ENCODE results near the gene CRYGD. TPM values are rescaled to one million over a fixed set of nuclear protein-coding genes. Genes with fewer than 3 reads are reported as not detected.
"Not testable (repeated sequence)": the region's sequence is repeated elsewhere in the genome, so short reads cannot be mapped to it uniquely, and the experiment has no call there.

CRYGD gene
- total RNA-seq, 2 experiments from 2014 or later: not detected

DNA sequence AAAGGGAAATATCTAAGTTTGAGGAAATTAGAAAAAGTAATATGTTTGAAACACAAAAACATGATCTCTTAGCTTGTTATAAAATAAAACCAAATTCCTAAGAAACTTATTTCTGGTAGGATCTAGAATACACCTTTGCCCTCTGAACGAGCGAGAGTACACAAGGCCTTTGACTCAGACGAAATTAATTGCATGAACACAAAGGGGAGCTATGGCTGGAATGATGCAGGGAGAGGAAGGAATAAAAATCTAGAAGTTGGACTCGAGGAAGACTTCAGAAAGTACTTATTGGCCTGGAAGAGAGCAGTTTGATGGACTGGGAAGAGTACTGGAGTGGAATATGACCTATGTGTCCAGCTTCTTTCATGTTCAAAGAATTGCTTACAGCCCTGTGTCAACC lies 927 bp upstream of the CRYGD start:
- DNase-seq: no peak
- Mint-ChIP-seq H3K27ac (no peak overlapping the region), H3K36me3 (ENCODE audit: low read depth) (no peaks in the 10 kb centered on the region), H3K4me1 (ENCODE audit: low read depth) (peaks cover 6% of the 10 kb centered on the region), H3K27me3 (ENCODE audit: low read depth) (peaks cover 29% of the 10 kb centered on the region), H3K4me3 (no peak overlapping the region), H3K9me3 (no peaks in the 10 kb centered on the region)
- intact Hi-C loops (cut with micrococcal nuclease): no loop called here
- CTCF ChIA-PET: interaction anchor here (1.2 kb wide), 1 partner anchor 23 kb away, joined by 3 read pairs; no protein-coding TSS in a partner anchor

DNA sequence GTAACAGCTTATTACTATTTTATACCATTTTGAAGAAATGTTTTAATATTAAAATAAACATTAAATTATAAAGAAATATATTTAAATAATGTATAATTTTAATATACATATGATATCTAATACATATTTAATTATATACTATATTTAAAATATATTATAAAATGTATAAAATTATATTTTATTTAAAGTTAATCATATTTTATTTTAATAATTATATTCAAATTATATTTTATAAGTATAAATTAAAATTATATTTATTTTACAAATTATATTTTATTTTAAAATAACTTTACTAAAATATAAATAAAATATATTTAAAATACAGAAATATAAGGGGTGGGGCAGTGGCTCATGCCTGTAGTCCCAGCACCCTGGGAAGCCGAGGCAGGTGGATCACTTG lies 2.1 kb downstream of the CRYGD start:
- Mint-ChIP-seq H3K4me1 (ENCODE audit: low read depth) (peaks cover 6% of the 10 kb centered on the region), H3K27ac (no peak overlapping the region), H3K9me3 (no peaks in the 10 kb centered on the region), H3K4me3 (no peak overlapping the region), H3K36me3 (ENCODE audit: low read depth) (no peaks in the 10 kb centered on the region), H3K27me3 (ENCODE audit: low read depth) (peaks cover 23% of the 10 kb centered on the region)
- DNase-seq: no peak
- CTCF ChIA-PET: interaction anchor here (0.9 kb wide), 1 partner anchor 53 kb away, joined by 4 read pairs; no protein-coding TSS in a partner anchor
- intact Hi-C loops (cut with micrococcal nuclease): no loop called here

DNA sequence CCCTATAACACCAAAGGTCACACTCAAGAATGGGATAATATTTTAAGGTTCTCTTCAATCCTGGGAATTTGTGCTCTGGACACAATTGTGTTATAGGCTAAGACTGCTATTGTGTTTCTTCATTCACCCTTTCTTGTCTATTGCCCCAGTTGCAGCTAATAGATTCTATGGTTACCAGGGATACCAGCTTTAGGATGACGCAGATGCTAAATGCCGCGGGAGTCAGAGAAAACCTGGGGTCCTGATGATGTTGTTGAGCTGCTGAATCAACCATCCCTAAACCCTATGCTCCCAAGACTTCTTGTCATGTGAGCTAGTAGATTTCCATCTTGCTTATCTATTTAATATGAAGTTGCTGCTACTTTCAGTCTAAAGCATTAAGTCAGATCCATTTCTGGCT lies 5.4 kb downstream of the CRYGD start:
- no peaks in the 10 kb centered on the region for H3K36me3 Mint-ChIP-seq (ENCODE audit: low read depth)
- H3K4me3 Mint-ChIP-seq: no peak overlapping the region
- H3K9me3 Mint-ChIP-seq: no peaks in the 10 kb centered on the region
- CTCF ChIA-PET: interaction anchor here (0.6 kb wide), 1 partner anchor 346 kb away, joined by 5 read pairs; no protein-coding TSS in a partner anchor
- no peak for DNase-seq
- H3K27ac Mint-ChIP-seq: no peak overlapping the region
- peaks cover 2% of the 10 kb centered on the region for H3K4me1 Mint-ChIP-seq (ENCODE audit: low read depth)
- H3K27me3 Mint-ChIP-seq (ENCODE audit: low read depth): peaks cover 9% of the 10 kb centered on the region
- intact Hi-C loops (cut with micrococcal nuclease): no loop called here

DNA sequence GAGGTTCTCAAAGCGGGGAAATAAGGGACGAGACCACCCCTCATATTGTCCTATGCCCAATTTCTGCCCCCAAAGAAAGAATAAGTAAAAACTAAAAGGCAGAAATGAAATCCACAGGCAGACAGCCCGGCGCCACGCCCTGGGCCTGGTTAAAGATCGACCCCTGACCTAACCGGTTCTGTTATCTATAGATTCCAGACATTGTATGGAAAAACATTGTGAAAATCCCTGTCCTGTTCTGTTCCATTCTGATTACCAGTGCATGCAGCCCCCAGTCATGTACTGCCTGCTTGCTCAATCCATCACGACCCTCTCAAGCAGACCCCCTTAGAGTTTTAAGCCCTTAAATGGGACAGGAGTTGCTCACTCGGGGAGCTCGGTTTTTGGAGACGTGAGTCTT lies 6.9 kb downstream of the CRYGD start:
- DNase-seq; H3K4me1 Mint-ChIP-seq (ENCODE audit: low read depth); H3K27me3 Mint-ChIP-seq (ENCODE audit: low read depth); H3K27ac Mint-ChIP-seq; intact Hi-C loops (cut with micrococcal nuclease); H3K36me3 Mint-ChIP-seq (ENCODE audit: low read depth); H3K9me3 Mint-ChIP-seq; H3K4me3 Mint-ChIP-seq: not testable (repeated sequence)
- CTCF ChIA-PET: interaction anchor here (0.6 kb wide), 1 partner anchor 17 kb away, joined by 3 read pairs; no protein-coding TSS in a partner anchor

DNA sequence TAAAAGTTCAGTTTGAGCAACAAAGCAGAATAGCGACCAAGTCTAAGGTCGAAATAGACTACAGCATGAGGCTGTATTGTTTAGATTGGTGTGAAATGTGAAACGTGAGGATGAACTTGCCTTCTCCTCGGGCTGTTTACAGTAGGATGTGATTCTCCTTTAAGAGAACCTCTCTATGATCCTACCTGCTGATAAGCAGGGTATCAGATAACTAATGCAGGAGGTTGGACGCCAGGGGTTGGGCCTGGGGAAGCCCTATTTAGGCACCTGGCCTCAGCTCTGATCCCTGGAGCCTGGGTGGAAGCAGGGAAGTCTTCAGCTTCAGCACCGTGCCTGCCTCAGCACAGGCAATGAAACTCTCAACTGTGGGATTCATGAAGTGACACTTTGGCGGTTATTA lies 11.4 kb downstream of the CRYGD start:
- no peaks in the 10 kb centered on the region for H3K4me1 Mint-ChIP-seq (ENCODE audit: low read depth)
- intact Hi-C loops (cut with micrococcal nuclease): no loop called here
- H3K27ac Mint-ChIP-seq: no peak overlapping the region
- H3K9me3 Mint-ChIP-seq: no peaks in the 10 kb centered on the region
- CTCF ChIA-PET: no interaction called here
- no peaks in the 10 kb centered on the region for H3K36me3 Mint-ChIP-seq (ENCODE audit: low read depth)
- peaks cover 1% of the 10 kb centered on the region for H3K27me3 Mint-ChIP-seq (ENCODE audit: low read depth)
- DNase-seq: no peak
- H3K4me3 Mint-ChIP-seq: no peak overlapping the region

DNA sequence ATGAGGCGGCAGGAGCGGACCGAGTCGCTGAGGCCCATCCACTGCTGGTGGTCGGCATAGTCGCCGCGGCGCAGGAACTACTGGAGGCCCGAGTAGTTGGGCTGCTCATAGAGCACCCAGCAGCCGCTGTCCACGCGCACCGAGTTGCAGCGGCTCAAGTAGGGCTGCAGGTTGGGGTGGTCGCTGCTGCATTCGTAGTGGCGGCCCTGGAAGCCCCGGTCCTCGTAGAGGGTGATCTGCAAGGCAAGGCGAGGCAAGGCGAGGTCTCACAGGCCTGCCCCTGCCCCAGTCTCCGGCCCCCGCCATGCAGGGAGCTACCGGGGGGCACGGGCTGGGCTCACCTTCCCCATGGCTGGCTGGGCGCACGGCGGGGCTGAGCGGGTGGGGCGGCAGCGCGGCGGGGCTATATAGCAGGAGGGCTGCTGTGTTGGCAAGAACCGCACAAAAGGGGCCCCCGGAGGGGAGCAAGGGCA lies 12.0 kb downstream of the CRYGD start:
- DNase-seq; H3K4me1 Mint-ChIP-seq (ENCODE audit: low read depth); H3K4me3 Mint-ChIP-seq; H3K36me3 Mint-ChIP-seq (ENCODE audit: low read depth); CTCF ChIA-PET; H3K9me3 Mint-ChIP-seq; H3K27ac Mint-ChIP-seq; H3K27me3 Mint-ChIP-seq (ENCODE audit: low read depth); intact Hi-C loops (cut with micrococcal nuclease): not testable (repeated sequence)

DNA sequence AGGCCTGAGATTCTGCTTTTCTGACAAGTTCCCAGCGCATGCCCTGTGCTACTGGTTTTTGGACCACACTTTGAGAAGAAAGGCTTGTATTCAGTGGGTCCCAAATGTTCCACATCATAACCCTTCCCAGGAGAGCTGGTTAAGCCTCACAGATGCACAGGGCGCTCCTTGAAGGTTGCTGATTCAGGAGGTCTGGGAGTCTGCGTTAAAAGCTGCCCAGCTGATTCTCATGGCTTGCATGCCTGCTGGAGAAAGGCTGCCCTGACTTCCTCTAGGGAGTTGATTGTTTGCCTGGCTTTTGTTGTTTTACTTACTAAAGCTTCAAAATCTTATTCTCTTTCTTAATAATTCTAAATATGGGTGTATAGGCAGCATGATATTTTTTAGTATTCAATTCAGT lies 20.7 kb downstream of the CRYGD start:
- H3K9me3 Mint-ChIP-seq: no peaks in the 10 kb centered on the region
- no peaks in the 10 kb centered on the region for H3K36me3 Mint-ChIP-seq (ENCODE audit: low read depth)
- CTCF ChIA-PET: interaction anchor here (2.0 kb wide), 1 partner anchor 72 kb away, joined by 9 read pairs; no protein-coding TSS in a partner anchor
- no peaks in the 10 kb centered on the region for H3K27me3 Mint-ChIP-seq (ENCODE audit: low read depth)
- DNase-seq: no peak
- intact Hi-C loops (cut with micrococcal nuclease): loop anchor here (2.0 kb wide), 1 partner anchor 71 kb away; no protein-coding TSS in a partner anchor
- peaks cover 8% of the 10 kb centered on the region for H3K4me1 Mint-ChIP-seq (ENCODE audit: low read depth)
- no peak overlapping the region for H3K27ac Mint-ChIP-seq
- no peak overlapping the region for H3K4me3 Mint-ChIP-seq

DNA sequence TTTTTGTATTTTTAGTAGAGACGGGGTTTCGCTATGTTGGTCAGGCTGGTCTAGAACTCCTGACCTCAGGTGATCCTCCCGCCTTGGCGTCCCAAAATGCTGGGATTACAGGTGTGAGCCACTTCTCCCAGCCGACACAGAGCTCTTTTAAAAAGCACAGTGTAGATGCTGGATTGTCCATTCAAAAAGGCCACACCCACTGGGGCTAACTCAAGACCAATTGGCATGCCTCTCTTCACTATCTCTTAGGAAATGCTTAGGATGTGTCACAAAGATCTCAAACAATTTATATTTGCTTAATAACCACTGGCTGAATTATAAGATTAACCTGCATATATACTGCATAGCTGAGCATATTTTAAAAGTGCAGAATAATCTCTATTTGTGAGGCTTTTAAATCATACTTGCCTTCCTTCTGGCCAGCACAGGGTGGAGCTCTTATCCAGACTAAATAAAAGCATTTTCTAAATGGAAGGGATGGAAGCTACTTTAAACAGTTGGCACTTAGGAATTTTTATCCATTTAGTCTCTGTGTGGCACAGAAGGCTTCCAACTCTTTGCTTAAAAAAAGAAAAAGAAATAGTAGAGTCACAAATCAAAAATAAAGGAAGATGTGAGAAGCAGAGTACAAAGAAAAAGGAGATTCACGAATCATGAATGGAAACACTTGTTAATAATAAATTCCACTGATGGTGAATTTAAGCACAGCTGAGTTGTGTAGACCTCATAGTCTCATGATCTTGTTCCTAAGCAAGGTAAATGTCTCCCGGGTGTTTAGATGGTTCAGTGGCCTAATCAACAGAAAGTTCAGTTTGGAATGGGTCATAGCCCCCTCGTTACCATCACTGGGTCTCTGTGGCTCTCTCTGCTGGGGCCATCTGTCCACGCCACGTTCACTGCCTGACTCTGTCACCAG lies 22.4 kb downstream of the CRYGD start:
- intact Hi-C loops (cut with micrococcal nuclease): loop anchor here (1.0 to 2.0 kb wide), 2 partner anchors 73 to 153 kb away; partner anchors contain the start of gene IDH1
- H3K4me3 Mint-ChIP-seq: no peak overlapping the region
- H3K27ac Mint-ChIP-seq: no peak overlapping the region
- CTCF ChIA-PET: interaction anchor here (0.6 to 2.0 kb wide), 6 partner anchors 8 to 291 kb away, joined by 3 to 9 read pairs (median 5); partner anchors contain the start of gene IDH1
- no peak for DNase-seq
- H3K4me1 Mint-ChIP-seq (ENCODE audit: low read depth): peaks cover 8% of the 10 kb centered on the region
- H3K9me3 Mint-ChIP-seq: no peaks in the 10 kb centered on the region
- H3K27me3 Mint-ChIP-seq (ENCODE audit: low read depth): peaks cover 2% of the 10 kb centered on the region
- no peaks in the 10 kb centered on the region for H3K36me3 Mint-ChIP-seq (ENCODE audit: low read depth)

DNA sequence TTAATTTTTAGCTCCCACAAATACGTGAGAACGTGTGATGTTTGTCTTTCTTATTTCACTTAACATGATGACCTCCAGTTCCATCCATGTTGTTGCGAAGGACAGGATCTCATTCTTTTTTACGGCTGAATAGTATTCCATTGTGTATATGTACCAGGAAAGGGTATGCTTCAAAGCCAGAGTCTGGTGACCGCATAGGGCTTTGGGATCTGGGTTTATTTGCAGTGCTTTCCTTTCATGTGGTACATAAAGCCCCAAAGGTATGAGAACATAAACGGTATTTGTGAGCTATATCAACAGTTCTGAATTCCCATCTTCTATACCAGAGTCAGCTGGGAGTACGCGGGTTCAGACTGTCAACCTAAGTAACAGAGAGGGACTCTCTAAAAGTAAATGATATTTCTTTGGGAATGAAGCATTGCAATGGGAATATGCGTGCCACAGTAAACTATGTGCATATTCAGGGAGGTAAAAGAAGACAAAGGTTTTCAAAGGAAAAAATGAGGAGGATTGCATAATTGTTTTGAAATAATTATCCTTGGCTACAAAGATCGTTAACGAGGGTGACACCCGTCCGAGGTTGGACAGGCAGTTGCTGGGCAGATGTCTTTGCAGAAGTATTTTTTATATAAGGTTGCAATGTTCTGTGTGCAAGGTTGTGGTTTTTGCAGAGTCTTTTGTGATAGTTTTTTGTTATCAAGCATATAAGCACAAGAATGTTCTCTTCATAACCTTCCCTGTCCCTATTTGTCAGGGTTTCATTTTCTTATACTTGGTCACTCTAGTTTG lies 24.4 kb downstream of the CRYGD start:
- Mint-ChIP-seq H3K4me3 (no peak overlapping the region), H3K9me3 (no peaks in the 10 kb centered on the region), H3K36me3 (ENCODE audit: low read depth) (no peaks in the 10 kb centered on the region), H3K27ac (no peak overlapping the region), H3K27me3 (ENCODE audit: low read depth) (peaks cover 2% of the 10 kb centered on the region), H3K4me1 (ENCODE audit: low read depth) (peaks cover 8% of the 10 kb centered on the region)
- DNase-seq: no peak
- CTCF ChIA-PET: no interaction called here
- intact Hi-C loops (cut with micrococcal nuclease): no loop called here

DNA sequence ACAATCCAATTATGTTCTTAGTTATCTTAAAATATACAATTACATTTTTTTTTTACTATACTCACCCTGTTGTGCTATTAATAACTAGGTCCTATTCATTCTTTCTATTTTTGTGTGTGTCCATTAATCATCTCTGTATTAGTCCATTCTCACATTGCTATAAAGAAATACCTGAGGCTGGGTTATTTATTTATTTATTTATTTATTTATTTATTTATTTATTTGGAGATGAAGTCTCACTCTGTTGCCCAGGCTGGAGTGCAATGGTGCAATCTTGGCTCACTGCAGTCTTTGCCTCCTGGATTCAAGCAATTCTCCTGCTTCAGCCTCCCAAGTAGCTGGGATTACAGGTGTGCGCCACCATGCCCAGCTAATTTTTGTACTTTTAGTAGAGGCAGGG lies 25.6 kb downstream of the CRYGD start:
- H3K36me3 Mint-ChIP-seq (ENCODE audit: low read depth); DNase-seq; H3K27me3 Mint-ChIP-seq (ENCODE audit: low read depth); H3K9me3 Mint-ChIP-seq; CTCF ChIA-PET; H3K4me3 Mint-ChIP-seq; H3K27ac Mint-ChIP-seq; H3K4me1 Mint-ChIP-seq (ENCODE audit: low read depth); intact Hi-C loops (cut with micrococcal nuclease): not testable (repeated sequence)

DNA sequence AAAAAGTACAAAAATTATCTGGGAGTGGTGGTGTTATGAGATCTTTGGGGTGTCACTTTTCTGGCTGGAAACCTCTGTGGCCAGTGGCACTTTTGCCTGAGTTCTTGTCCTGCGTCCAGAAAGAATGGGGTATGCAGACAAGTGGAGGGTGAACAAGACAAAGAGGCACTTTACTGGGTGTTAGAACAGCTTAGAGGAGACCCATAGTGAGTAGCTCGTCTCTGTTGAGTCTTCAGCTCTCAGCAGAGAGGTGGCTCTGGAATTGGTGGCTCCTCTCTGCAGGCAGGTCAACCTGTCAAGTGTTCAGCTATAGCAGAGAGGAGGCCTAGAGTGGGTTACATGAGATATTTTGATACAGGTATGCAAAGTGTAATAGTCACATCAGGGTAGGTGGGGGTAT lies 26.1 kb downstream of the CRYGD start:
- intact Hi-C loops (cut with micrococcal nuclease): no loop called here
- CTCF ChIA-PET: no interaction called here

DNA sequence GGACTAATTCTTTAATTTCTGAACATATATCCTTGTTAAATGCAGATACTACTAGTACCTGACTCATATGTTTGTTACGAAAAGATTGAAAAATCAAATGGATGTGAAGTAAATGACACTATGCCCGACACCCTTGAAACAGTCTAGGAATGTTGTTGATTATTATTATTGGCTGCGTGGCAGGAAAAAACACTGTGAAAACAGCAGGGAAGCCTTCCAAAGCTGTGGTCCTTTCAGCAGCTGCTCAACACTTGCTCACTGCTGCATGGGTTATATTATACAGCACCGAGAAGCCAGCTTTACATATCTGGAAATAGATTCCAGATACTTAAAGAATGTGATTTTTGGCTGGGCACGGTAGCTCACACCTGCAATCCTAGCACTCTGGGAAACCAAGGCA lies 26.5 kb downstream of the CRYGD start:
- CTCF ChIA-PET: no interaction called here
- no peaks in the 10 kb centered on the region for H3K36me3 Mint-ChIP-seq (ENCODE audit: low read depth)
- no peak overlapping the region for H3K27ac Mint-ChIP-seq
- peaks cover 2% of the 10 kb centered on the region for H3K27me3 Mint-ChIP-seq (ENCODE audit: low read depth)
- peaks cover 8% of the 10 kb centered on the region for H3K4me1 Mint-ChIP-seq (ENCODE audit: low read depth)
- DNase-seq: no peak
- H3K4me3 Mint-ChIP-seq: no peak overlapping the region
- intact Hi-C loops (cut with micrococcal nuclease): no loop called here
- no peaks in the 10 kb centered on the region for H3K9me3 Mint-ChIP-seq

More for the DNA sequence above, 26.1 kb downstream of the CRYGD start:
- Mint-ChIP-seq H3K4me3 (no peak overlapping the region), H3K4me1 (ENCODE audit: low read depth) (peaks cover 8% of the 10 kb centered on the region), H3K27me3 (ENCODE audit: low read depth) (peaks cover 2% of the 10 kb centered on the region), H3K9me3 (no peaks in the 10 kb centered on the region), H3K36me3 (ENCODE audit: low read depth) (no peaks in the 10 kb centered on the region), H3K27ac (no peak overlapping the region)
- DNase-seq: no peak

Data from activated naive CD4-positive, alpha-beta T cell treated with anti-CD3 and anti-CD28 coated beads for 36 hours (primary cell).